ENCODE results near the gene SNRPD3. TPM values are rescaled to one million over a fixed set of nuclear protein-coding genes. Genes with fewer than 3 reads are reported as not detected.
"Not testable (repeated sequence)": the region's sequence is repeated elsewhere in the genome, so short reads cannot be mapped to it uniquely, and the experiment has no call there.

SNRPD3 gene
- total RNA-seq, 1 donor from 2014 or later, result 116 TPM

DNA sequence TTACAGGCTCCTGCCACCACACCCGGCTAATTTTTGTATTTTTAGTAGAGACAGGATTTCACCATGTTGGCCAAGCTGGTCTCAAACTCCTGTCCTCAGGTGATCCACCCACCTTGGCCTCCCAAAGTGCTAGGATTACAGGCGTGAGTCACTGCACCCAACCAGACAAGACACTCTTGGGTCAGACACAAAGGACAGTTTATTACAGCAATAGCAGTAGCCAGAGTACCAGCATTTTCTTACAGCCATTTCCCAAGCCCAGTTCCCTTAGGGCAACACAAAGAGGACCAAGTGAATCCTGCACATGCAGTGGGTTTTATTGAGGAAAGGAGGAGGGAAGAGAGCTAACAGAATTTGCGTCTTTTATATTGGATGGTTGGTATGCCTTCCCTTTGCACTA, 24.8 kb upstream of the SNRPD3 start:
- intact Hi-C loops (cut with micrococcal nuclease), result not testable (repeated sequence)

DNA sequence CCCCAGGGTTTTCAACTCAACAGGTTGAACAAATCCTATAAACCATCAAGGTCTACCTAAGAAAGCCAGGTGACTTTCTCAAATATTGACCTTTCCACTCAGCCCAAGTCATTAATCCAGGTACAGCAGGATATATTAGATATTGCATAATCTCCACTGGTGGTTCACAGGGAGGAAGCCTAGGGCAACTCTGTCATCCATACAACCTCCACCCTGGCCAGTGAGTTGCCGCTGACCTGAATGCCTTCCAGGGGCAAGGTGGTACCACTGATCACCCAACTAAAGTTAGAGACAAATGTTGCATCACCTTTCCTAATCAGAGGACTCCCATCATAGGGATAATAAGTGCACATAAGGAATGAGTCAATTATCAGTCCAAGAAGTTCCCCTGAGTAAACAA, 23.7 kb upstream of the SNRPD3 start:
- intact Hi-C loops (cut with micrococcal nuclease), result no loop called here

DNA sequence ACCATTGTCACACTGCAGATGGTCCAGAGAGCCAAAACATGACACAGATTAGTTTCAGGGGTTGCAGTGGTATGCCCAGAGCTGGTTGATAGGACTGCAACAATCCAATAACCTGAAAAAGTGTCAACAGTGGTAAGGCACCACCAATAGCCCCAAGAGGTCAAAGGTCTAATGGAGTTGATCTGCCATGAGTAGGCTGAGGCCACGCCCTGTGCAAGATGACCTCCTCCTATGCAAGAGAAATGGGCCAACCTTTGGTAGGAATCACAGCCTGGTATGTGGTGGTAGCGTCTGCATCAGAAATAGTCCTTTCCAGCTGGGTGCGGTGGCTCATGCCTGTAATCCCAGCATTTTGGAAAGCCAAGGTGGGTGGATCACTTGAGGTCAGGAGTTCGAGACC, 20.5 kb upstream of the SNRPD3 start:
- intact Hi-C loops (cut with micrococcal nuclease), result no loop called here

- intact Hi-C loops (cut with micrococcal nuclease), result no loop called here
These were observed 19.7 kb upstream of the SNRPD3 start for GRCh38 chr22:24536089-24536488.

- intact Hi-C loops (cut with micrococcal nuclease), result no loop called here
These were observed 15.3 kb upstream of the SNRPD3 start for GRCh38 chr22:24540470-24540869.

GRCh38 chr22:24541681-24542515, 13.9 kb upstream of the SNRPD3 start:
- intact Hi-C loops (cut with micrococcal nuclease), result no loop called here

GRCh38 chr22:24542641-24543040, 13.2 kb upstream of the SNRPD3 start:
- intact Hi-C loops (cut with micrococcal nuclease), result no loop called here

DNA sequence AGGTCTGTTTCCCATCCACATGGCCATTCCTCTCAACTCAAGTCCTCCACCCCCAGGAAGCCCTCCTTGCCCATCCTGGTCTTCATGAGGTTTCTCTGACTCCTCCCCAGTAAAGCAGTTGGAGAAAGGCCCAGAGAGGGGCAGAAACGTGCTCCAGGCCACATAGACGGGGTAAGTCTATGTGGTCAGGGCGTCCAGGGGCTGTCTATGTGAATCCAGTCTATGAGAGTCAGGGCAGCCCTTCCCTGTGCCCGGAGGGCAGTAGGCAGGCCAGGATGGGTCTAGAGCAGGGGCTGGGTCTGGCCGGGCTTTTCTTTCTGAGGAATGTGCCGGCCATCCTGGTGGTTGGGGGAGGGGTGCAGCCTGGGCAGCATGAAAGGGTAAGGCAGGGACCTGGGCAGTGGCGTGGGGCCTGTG, 12.6 kb upstream of the SNRPD3 start:
- intact Hi-C loops (cut with micrococcal nuclease), result no loop called here

DNA sequence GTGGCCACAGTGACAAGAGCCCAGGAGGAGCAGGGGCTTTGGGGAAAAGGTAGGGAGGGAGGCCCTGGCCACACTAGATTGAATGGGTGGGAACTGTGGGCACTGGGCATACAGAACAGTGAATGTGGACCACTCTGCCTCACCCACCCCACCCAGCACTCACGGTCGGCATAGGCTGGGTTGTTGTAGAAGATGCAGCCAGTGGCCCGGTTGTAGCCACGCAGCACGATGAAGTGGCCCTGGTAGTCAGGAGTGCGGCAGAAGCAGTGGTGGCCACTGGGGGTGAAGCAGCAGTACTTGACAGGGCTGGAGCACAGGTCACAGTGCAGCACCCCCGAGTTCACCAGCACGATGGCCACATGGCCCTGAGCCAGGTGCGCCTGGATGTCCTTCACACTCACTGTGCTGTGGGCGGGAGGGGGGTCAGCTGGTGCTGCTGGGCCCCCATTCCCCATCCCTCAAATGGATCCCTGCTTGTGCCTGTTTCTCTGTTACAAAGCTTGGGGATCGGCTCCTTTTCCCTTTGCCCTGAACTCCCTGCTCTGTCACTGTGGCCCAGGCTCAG, 12.0 kb upstream of the SNRPD3 start:
- intact Hi-C loops (cut with micrococcal nuclease), result no loop called here

GRCh38 chr22:24548812-24549211, 7.0 kb upstream of the SNRPD3 start:
- intact Hi-C loops (cut with micrococcal nuclease), result no loop called here

- intact Hi-C loops (cut with micrococcal nuclease), result no loop called here
These were observed 5.5 kb upstream of the SNRPD3 start for GRCh38 chr22:24550028-24550901.

- intact Hi-C loops (cut with micrococcal nuclease), result no loop called here
These were observed 4.8 kb upstream of the SNRPD3 start for GRCh38 chr22:24550902-24551435.

GRCh38 chr22:24552503-24553286, 3.1 kb upstream of the SNRPD3 start:
- intact Hi-C loops (cut with micrococcal nuclease), result not testable (repeated sequence)

- intact Hi-C loops (cut with micrococcal nuclease), result no loop called here
These were observed 2.0 kb upstream of the SNRPD3 start for GRCh38 chr22:24553597-24554312.

- intact Hi-C loops (cut with micrococcal nuclease), result no loop called here
These were observed 1.3 kb upstream of the SNRPD3 start, which contains the start of gene GUCD1 for GRCh38 chr22:24554313-24555164. Gene GUCD1, minus strand, starts transcription at chr22:24555138. Its CDS starts 147 bp downstream, at chr22:24554991.

DNA sequence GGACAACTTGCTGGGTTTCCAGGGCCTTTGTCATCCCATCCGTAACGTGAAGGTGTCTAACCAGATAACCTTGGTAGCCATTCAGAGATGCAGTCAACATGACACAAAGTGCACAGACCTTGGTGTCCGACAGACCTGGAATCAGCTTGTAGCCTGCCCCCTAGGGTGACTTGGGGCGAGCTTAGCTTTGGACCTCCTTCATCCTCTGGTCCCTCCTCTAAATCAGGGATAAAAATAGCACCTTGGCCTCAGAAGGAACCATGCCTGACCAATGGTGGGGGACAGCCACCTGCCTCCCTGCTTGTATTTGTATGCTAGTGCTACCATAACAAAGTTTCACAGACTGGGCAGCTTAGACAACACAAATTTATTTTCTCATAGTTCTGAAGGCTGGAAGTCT, 3.7 kb downstream of the SNRPD3 start:
- intact Hi-C loops (cut with micrococcal nuclease), result no loop called here

GRCh38 chr22:24563246-24563645, 7.4 kb downstream of the SNRPD3 start:
- intact Hi-C loops (cut with micrococcal nuclease), result no loop called here

DNA sequence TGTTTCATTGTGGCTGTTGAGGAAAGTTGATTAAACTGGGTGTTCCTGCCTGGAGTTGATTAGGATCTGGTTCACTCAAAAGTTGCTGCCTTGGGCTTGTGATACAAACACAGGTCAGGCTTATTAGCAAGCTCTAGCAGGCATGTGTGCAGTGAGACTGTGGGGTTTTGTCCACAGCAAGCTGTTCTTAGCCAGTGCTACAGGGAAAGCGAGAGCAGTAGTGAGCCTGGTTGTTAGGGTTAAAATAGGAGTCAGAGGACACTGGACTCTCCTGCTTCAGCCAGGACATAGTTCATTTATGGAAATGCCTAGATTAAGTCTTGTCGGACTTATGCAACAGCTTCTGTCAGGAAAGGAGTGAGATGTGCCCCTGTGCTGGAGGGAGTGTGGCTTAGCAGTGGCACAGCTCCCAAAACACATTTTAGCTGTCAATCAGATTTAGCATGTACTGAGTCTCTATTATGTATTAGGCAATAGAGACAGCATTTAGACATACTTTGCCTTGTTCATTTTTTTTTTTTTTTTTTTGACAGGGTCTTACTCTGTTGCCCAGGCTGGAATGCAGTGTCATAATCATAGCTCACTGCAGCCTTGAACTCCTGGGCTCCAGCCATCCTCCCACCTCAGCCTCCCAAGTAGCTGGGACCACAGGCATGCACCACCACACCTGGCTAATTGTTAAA, 8.7 kb downstream of the SNRPD3 start:
- intact Hi-C loops (cut with micrococcal nuclease), result no loop called here

DNA sequence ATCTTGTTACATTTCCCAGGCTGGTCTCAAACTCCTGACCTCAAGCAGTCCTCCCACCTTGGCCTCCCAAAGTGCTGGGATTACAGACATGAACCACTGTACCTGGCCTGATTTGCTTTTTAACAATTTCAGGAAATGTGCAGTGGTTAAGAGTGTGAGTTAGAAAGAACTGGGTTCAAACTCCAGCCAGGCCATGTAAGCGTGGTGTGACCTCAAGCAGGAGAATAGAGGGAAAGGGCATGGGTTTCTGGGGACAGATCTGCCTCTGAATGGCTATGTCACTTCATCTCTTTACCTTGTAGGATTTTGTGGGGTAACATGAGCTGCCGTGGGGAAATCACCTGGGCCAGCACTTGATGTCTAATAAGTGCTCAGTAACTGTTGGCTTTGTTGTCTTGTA, 9.3 kb downstream of the SNRPD3 start:
- intact Hi-C loops (cut with micrococcal nuclease), result no loop called here
